Measurements from ENCODE around the gene PFDN6. TPM values are rescaled to one million over a fixed set of nuclear protein-coding genes. Genes with fewer than 3 reads are reported as not detected.

PFDN6 gene
- total RNA-seq, 6 experiments from 2014 or later = 52.1 to 73.7 (median 69.7) TPM

GRCh38 chr6:33296797-33297405 lies 7.5 kb downstream of the PFDN6 start:
- Mint-ChIP-seq H3K4me1 (ENCODE audit: low read depth) (peaks cover 31% of the 10 kb centered on the region), H3K27me3 (ENCODE audit: insufficient read depth) (peaks cover 17% of the 10 kb centered on the region), H3K4me3 (peak overlapping the region; percentile 99), H3K9me3 (peaks cover 4% of the 10 kb centered on the region), H3K36me3 (ENCODE audit: low read depth) (peaks cover 13% of the 10 kb centered on the region; the same call in 1 of the 2 replicates), H3K27ac (peak overlapping the region; percentile 99)
- no peak for DNase-seq
- no peak for TF ChIP-seq CTCF (IDR thresholded peaks at IDR 0.05)

- Mint-ChIP-seq H3K36me3 (ENCODE audit: low read depth) (peaks cover 13% of the 10 kb centered on the region; the same call in 1 of the 2 replicates), H3K4me3 (peak overlapping the region; percentile 99), H3K27ac (peak overlapping the region; percentile 99), H3K9me3 (peaks cover 4% of the 10 kb centered on the region), H3K27me3 (ENCODE audit: insufficient read depth) (peaks cover 17% of the 10 kb centered on the region), H3K4me1 (ENCODE audit: low read depth) (peaks cover 31% of the 10 kb centered on the region)
- no peak for TF ChIP-seq CTCF (IDR thresholded peaks at IDR 0.05)
- no peak for DNase-seq
These were observed 8.1 kb downstream of the PFDN6 start for GRCh38 chr6:33297406-33297955.

- Mint-ChIP-seq H3K4me1 (ENCODE audit: low read depth) (peaks cover 31% of the 10 kb centered on the region), H3K27ac (peak overlapping the region; percentile 99), H3K9me3 (peaks cover 4% of the 10 kb centered on the region), H3K36me3 (ENCODE audit: low read depth) (peaks cover 13% of the 10 kb centered on the region; the same call in 1 of the 2 replicates), H3K4me3 (peak overlapping the region; percentile 99), H3K27me3 (ENCODE audit: insufficient read depth) (peaks cover 17% of the 10 kb centered on the region)
- peak; percentile 91 for DNase-seq
- peak; percentile 41 for TF ChIP-seq CTCF (IDR thresholded peaks at IDR 0.05)
These were observed 8.8 kb downstream of the PFDN6 start for GRCh38 chr6:33297956-33298772.

GRCh38 chr6:33298773-33299236 lies 9.4 kb downstream of the PFDN6 start, which contains the start of gene RGL2:
Gene RGL2 (minus strand): TSS chr6:33298942. CDS start chr6:33298610, 332 bp downstream.
- no peak for TF ChIP-seq CTCF (IDR thresholded peaks at IDR 0.05)
- Mint-ChIP-seq H3K9me3 (peaks cover 4% of the 10 kb centered on the region), H3K4me1 (ENCODE audit: low read depth) (peaks cover 31% of the 10 kb centered on the region), H3K4me3 (peak within 1 kb of the TSS; percentile 99), H3K27me3 (ENCODE audit: insufficient read depth) (peaks cover 17% of the 10 kb centered on the region), H3K27ac (peak within 1 kb of the TSS; percentile 99), H3K36me3 (ENCODE audit: low read depth) (peaks cover 13% of the 10 kb centered on the region; the same call in 1 of the 2 replicates)
- DNase-seq = no peak

GRCh38 chr6:33299237-33299944 lies 10.0 kb downstream of the PFDN6 start:
- Mint-ChIP-seq H3K36me3 (ENCODE audit: low read depth) (peaks cover 13% of the 10 kb centered on the region; the same call in 1 of the 2 replicates), H3K4me3 (peak overlapping the region; percentile 99), H3K27ac (peak overlapping the region; percentile 99), H3K27me3 (ENCODE audit: insufficient read depth) (peaks cover 17% of the 10 kb centered on the region), H3K9me3 (peaks cover 4% of the 10 kb centered on the region), H3K4me1 (ENCODE audit: low read depth) (peaks cover 31% of the 10 kb centered on the region)
- peak; percentile 87 for TF ChIP-seq CTCF (IDR thresholded peaks at IDR 0.05)
- peak; percentile 90 for DNase-seq

All from HFFc6 (cell line).